Sigmoid colon (tissue), 7 donors: Measurements from ENCODE around the gene NDRG4. TPM values are rescaled to one million over a fixed set of nuclear protein-coding genes. Genes with fewer than 3 reads are reported as not detected.

Experiments used
- DNase-seq: peaks from one replicate; pipeline ENCODE4 v3.0.0-alpha.2; 2019
- H3K27ac ChIP-seq, 4 donors: fragments of 200-600 bp; sonication (generic); one replicate each; pipeline ENCODE4 v1.5.1; 2016 to 2019; ENCODE audit warnings: mild to moderate bottlenecking in 1 of 4
- H3K27me3 ChIP-seq, 3 donors: fragments of 200-600 bp; sonication (generic); one replicate each; pipeline ENCODE4 v1.5.1; 2019; ENCODE audit warnings: mild to moderate bottlenecking in 1 of 3
- H3K36me3 ChIP-seq, 4 donors: fragments of 200-600 bp; sonication (generic); one replicate each; pipeline ENCODE4 v1.5.1; 2016 to 2019
- H3K4me1 ChIP-seq, 4 donors: fragments of 200-600 bp; sonication (generic); one replicate each; pipeline ENCODE4 v1.5.1; 2017 to 2019
- H3K4me3 ChIP-seq, 4 donors: fragments of 200-600 bp; sonication (generic); one replicate each; pipeline ENCODE4 v1.5.1; 2017 to 2019; ENCODE audit warnings: mild to moderate bottlenecking in 2 of 4, moderate library complexity in 1 of 4
- H3K9me3 ChIP-seq, 4 donors: fragments of 200-600 bp in 3 of 4; sonication (generic) in 3 of 4; one replicate each; pipeline versions ENCODE4 v1.5.1 to v1.6.1; 2013 to 2019
- CTCF ChIP-seq, 4 experiments: fragments of 450-650 bp in 3 of 4; fragments of 200-600 bp in 1 of 4; IDR thresholded peaks; one replicate each; pipeline ENCODE4 v1.5.1; 2016 to 2019; ENCODE audit warnings: antibody characterized with exemption in 4 of 4, mild to moderate bottlenecking in 3 of 4, moderate library complexity in 2 of 4
- EP300 ChIP-seq, 4 donors: sonication (generic); formaldehyde crosslinking; IDR thresholded peaks; one replicate each; pipeline ENCODE4 v1.6.1; 2017; ENCODE audit warnings: antibody characterized with exemption in 4 of 4
- POLR2A ChIP-seq, 2 donors: fragments of 450-650 bp; IDR thresholded peaks; one replicate each; pipeline ENCODE4 v1.6.1; 2016; ENCODE audit warnings: antibody characterized with exemption in 2 of 2, mild to moderate bottlenecking in 2 of 2, moderate library complexity in 2 of 2
- POLR2AphosphoS5 ChIP-seq, 4 donors: sonication (generic); formaldehyde crosslinking; IDR thresholded peaks; one replicate each; pipeline ENCODE4 v1.6.1; 2017; ENCODE audit warnings: antibody characterized with exemption in 4 of 4
- WGBS, 2 donors: extraction: QIAGEN DNeasy Blood & Tissue Kit; methylation state at CpG; one replicate each; pipeline ENCODE4 v1.1.7; 2013; 5-methylcytosine and 5-hydroxymethylcytosine counted together
- intact Hi-C: fragments of 100-400 bp; cut with DNase I; formaldehyde crosslinking; loops from one replicate; pipeline ENCODE4 v1.15.1; 2023
- polyA plus RNA-seq, 3 donors: library from polyadenylated mRNA; stranded (reverse); fragments of 200-250 nt; gene quantifications; one replicate each; pipeline ENCODE4 v1.2.3, GENCODE V29; 2013
- total RNA-seq, 4 donors: library from RNA; depleted of rRNA; stranded (reverse); fragments of >200 nt; gene quantifications; one replicate each; pipeline ENCODE4 v1.1.0, GENCODE V29; 2016
- donor health status: healthy with polysubstance abuse.
- donor health status: Bipolar disorder and iron deficiency.
- donor health status: healthy.

Gene NDRG4
- total and polyA plus RNA-seq, 7 donors, result 3.6 to 21.0 (median 16.6) TPM

DNA sequence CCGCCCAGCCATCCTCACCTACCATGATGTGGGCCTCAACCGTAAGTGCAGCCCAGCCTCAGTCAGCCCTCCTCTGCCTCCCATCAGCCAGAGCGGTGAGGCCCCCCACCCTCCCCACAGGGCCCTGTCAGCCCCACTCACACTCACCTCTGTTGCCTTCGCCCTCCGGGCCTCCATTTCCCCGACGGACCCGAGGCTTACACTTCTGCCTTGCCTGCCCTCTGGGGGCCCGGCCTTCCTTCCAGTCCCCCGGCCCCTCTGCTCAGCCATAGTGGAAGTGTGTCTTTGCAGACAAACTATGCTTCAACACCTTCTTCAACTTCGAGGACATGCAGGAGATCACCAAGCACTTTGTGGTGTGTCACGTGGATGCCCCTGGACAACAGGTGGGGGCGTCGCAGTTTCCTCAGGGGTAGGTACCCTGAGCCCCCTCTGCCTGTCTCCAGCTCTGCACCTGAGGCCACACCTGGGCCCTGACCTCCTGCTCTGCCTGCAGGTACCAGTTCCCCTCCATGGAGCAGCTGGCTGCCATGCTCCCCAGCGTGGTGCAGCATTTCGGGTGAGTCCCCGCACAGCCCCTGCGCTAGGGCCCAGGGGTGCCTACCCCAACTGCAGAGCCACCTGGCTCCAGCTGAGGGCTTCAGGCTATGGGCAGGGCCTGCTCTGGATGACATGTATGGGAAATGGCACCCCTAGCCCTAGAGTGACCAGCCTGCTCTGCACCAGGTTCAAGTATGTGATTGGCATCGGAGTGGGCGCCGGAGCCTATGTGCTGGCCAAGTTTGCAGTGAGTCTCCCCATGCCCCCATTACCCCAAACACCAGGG, 4.1 kb downstream of the NDRG4 start:
- peaks cover 17 to 52% (median 38%) of the 10 kb centered on the region in 3 donors for H3K27me3 ChIP-seq
- H3K36me3 ChIP-seq, result no peaks in the 10 kb centered on the region
- H3K4me1 ChIP-seq, result peaks cover 0 to 21% (median 19%) of the 10 kb centered on the region in 4 donors
- H3K9me3 ChIP-seq, result no peaks in the 10 kb centered on the region
- TF ChIP-seq POLR2A (IDR thresholded peaks at IDR 0.05), result no peak
- no peak for TF ChIP-seq POLR2AphosphoS5 (IDR thresholded peaks at IDR 0.05)
- no peak for TF ChIP-seq CTCF (IDR thresholded peaks at IDR 0.05)
- TF ChIP-seq EP300 (IDR thresholded peaks at IDR 0.05), result no peak
- intact Hi-C loops, result no loop called here
- no peak overlapping the region for H3K4me3 ChIP-seq
- no peak overlapping the region for H3K27ac ChIP-seq
- DNase-seq, result peak; percentile 54
- WGBS, 2 donors, result 86 to 94% methylated on average over 21 of the region's 21 CpGs

DNA sequence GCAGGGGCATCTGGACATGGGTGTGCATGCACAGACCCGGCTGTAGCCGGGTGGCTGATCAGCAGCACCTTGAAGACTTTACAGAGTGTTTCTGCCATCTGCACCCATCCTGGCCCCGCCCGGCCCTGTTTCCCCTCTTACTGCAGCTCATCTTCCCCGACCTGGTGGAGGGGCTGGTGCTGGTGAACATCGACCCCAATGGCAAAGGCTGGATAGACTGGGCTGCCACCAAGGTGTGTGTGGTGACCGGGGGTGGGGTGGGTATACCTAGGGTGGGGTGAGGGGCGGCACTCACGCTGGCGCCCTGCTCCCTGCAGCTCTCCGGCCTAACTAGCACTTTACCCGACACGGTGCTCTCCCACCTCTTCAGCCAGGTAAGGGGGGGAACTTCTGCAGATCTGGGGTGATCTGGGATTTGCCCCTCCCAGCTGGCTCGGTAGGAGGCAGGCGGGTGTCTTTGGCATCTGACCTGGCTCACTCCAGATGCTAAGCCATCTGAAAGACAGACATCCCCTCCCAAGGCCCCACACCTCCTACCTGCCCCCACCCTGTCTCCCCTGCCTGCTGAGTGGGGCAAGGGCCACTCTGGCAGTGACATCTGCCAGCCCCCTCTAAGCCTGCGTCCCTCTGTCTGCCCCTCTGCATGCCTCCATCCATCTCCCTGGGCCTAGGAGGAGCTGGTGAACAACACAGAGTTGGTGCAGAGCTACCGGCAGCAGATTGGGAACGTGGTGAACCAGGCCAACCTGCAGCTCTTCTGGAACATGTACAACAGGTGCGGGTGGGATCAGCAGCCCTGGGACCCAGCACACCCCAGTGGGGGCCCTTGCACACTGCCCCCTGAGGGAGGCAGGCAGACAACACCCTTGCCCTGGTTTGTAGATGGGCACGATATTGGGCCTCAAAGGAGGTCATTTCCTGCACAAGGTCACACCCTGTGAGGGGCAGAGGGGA, 6.6 kb downstream of the NDRG4 start:
- 28 to 78% methylated on average over 20 of the region's 20 CpGs for WGBS, 2 donors
- intact Hi-C loops, result no loop called here
- TF ChIP-seq CTCF (IDR thresholded peaks at IDR 0.05) (no peak), POLR2AphosphoS5 (IDR thresholded peaks at IDR 0.05) (no peak), EP300 (IDR thresholded peaks at IDR 0.05) (no peak), POLR2A (IDR thresholded peaks at IDR 0.05) (no peak)
- H3K27me3 ChIP-seq, result peaks cover 1 to 32% (median 23%) of the 10 kb centered on the region in 3 donors
- peak; percentile 54 for DNase-seq
- peaks cover 0 to 3% (median 2%) of the 10 kb centered on the region in 4 donors for H3K4me1 ChIP-seq
- H3K9me3 ChIP-seq, result no peaks in the 10 kb centered on the region
- H3K27ac ChIP-seq, result no peak overlapping the region
- no peaks in the 10 kb centered on the region for H3K36me3 ChIP-seq
- no peak overlapping the region for H3K4me3 ChIP-seq

GRCh38 chr16:58507195-58507962, 7.4 kb downstream of the NDRG4 start:
- peaks cover 0 to 23% (median 14%) of the 10 kb centered on the region in 3 donors for H3K27me3 ChIP-seq
- 41 to 69% methylated on average over 15 of the region's 15 CpGs for WGBS, 2 donors
- H3K4me1 ChIP-seq, result peaks cover 0 to 6% (median 0%) of the 10 kb centered on the region in 4 donors
- H3K36me3 ChIP-seq, result no peaks in the 10 kb centered on the region
- TF ChIP-seq POLR2AphosphoS5 (IDR thresholded peaks at IDR 0.05) (no peak), POLR2A (IDR thresholded peaks at IDR 0.05) (no peak), CTCF (IDR thresholded peaks at IDR 0.05) (no peak), EP300 (IDR thresholded peaks at IDR 0.05) (no peak)
- no peak overlapping the region for H3K27ac ChIP-seq
- peak; percentile 60 for DNase-seq
- intact Hi-C loops, result no loop called here
- no peak overlapping the region for H3K4me3 ChIP-seq
- no peaks in the 10 kb centered on the region for H3K9me3 ChIP-seq

DNA sequence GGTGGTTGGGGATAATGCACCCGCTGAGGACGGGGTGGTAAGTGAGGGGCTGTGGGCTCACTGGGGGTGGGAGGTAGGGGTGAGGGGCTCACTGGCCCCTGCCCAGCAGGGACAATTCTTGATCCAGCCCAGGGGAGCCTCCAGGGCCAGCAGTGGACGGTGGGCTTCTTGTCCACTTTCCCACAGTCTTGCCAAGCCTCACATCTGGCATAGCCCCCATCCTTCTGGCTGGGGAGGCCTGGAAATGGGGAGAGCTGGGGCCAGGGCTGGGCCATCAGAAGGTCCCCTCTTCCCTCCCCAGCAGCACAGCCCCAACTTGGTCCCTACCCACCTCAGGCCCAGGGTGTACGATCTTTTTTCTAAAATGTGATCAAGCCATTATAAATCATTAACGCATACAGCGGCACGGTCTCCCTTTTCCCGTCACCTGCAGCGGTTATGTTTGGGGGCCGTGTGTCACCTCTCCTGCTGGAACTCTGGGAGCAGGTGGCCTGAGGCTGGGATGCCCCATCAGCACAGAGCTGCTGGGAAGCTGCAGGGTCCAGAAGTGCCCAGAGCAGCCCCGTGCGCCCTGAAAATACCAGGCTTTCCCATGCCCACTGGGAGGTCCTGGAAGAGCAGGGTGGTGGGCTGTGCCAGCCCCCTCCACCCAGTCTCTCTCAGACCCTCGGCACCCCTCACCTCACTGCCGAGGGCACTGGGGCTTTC, 8.2 kb downstream of the NDRG4 start:
- Histone ChIP-seq H3K36me3 (no peaks in the 10 kb centered on the region), H3K4me1 (peaks cover 0 to 6% (median 0%) of the 10 kb centered on the region in 4 donors), H3K27me3 (peaks cover 0 to 18% (median 7%) of the 10 kb centered on the region in 3 donors), H3K4me3 (no peak overlapping the region), H3K27ac (no peak overlapping the region), H3K9me3 (no peaks in the 10 kb centered on the region)
- WGBS, 2 donors, result 53 to 90% methylated on average over 14 of the region's 14 CpGs
- intact Hi-C loops, result no loop called here
- no peak for TF ChIP-seq CTCF (IDR thresholded peaks at IDR 0.05)
- no peak for TF ChIP-seq POLR2AphosphoS5 (IDR thresholded peaks at IDR 0.05)
- no peak for TF ChIP-seq POLR2A (IDR thresholded peaks at IDR 0.05)
- TF ChIP-seq EP300 (IDR thresholded peaks at IDR 0.05), result no peak
- peak; percentile 54 for DNase-seq
